HG03103 (cell line): ENCODE data around the gene YPEL3.

ENCODE experiments used
- ATAC-seq: cut with Tn5 transposase; IDR thresholded peaks from one replicate; pipeline ENCODE4 v1.9.1; 2021; ENCODE audit warnings: low read depth; ENCODE audit not compliant: unreplicated experiment

YPEL3 gene

DNA sequence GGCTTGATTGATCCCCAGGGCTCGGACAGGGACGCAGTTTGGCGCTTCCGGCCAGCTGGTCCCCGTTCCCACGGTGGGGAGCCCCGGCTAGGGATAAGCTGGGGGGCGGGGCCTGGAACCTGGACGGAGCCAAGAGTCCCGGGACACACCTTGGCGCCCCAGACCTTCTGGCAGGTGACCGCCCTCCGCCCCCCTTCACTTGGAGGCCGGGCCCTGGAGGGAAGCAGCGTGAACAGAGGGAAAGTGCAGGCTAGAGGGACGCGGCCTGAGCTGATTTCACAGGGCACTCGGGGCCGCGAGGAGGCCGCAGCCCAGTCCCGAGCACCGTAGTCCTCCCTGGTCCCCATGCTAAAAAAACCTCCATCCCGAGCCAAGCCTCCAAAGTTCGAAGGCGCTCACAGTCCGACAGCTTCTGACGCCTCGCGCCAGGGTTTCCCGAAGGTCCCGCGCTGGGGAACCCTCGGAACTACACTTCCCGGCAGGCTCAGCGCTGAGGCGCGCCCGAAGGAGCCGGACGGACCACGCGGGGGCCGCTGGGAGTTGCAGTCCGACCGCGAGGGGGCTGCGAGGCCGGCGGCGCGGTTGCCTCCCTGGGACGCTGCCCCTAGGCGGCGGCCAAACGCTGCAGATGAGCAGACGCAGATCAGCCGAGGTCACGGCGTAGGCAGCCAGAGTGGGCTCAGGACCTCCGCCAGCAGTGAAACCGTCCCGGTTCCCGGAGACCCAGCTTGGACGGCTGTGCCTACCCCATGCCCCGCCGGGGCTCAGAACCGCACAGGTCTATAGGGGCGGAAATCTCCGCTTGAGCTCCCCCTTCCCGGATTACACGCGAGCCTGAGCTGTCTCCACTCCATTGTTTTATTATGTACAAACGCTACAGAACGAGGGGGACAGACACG is 4.3 kb downstream of the YPEL3 start, which contains the start of gene TBX6:
TSS of gene TBX6 (minus strand) at position 451 of the 899 bp plus-strand sequence. CDS start 731 bp downstream, outside the sequence.
- peak; percentile 59 for ATAC-seq

DNA sequence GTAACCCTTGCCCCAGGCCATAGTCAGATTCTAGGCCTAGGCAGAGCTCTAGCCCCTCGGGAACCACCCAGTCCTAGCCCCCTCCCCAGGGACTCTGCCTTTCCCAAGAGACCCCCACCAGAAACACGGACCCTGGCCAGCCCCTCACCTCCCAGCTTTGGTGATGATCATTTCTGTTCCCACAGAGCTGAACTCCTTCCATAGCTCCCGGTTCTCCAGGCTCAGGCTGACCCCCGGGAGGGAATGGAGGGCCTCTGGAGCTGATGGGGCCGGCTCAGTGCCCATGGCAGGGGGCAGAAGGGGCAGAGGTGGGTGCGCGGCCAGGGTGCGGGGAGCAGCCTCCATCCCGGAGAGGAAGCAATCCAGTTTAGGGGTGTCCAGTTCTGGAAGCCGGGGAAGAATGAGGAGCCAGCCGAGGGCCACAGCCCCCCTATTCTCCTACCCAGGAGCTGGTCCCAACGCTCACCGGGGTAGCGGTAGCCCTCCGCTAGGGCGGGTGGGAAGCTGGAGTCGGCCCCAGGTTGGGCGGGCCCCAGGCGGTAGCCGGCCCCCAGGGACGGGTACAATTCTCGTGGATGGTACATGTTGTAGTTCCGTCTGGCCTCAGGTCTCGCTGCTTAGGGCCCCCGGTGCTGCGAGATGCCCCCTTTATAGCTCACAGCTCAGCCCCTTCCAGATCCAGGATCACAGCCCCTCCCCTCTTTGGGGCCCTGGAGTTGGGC is 5.2 kb downstream of the YPEL3 start:
- ATAC-seq = no peak

- no peak for ATAC-seq
These were observed 7.0 kb downstream of the YPEL3 start for GRCh38 chr16:30088832-30089624.

DNA sequence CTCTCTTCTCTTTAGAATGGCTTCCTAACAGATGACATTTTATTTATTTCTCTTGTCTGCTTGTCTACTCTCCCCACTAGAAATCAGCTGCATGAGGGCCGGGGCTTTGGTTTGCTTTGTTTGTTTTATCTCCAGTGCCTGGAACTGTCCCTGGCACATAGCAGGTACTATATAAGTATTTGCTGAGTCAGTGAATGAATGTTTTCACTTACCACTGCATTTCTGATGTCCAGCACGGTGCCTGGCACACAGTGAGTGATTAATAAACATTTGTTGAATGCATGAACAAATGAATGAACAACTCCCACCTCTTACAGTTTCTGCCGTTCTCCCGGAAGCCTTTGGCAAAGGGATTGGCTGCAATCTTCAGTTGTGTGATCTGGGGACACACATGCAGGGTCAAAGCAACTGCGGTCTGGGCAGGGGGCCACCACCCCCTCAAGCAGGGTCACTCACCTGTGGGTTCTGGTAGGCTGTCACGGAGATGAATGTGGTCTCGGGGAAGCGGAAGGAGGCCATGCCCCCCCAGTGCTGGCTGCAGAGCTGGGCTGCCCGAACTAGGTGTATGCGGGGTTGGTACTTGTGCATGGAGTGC is 7.7 kb downstream of the YPEL3 start:
- ATAC-seq = no peak

GRCh38 chr16:30087181-30087898 is 8.7 kb downstream of the YPEL3 start:
- no peak for ATAC-seq

DNA sequence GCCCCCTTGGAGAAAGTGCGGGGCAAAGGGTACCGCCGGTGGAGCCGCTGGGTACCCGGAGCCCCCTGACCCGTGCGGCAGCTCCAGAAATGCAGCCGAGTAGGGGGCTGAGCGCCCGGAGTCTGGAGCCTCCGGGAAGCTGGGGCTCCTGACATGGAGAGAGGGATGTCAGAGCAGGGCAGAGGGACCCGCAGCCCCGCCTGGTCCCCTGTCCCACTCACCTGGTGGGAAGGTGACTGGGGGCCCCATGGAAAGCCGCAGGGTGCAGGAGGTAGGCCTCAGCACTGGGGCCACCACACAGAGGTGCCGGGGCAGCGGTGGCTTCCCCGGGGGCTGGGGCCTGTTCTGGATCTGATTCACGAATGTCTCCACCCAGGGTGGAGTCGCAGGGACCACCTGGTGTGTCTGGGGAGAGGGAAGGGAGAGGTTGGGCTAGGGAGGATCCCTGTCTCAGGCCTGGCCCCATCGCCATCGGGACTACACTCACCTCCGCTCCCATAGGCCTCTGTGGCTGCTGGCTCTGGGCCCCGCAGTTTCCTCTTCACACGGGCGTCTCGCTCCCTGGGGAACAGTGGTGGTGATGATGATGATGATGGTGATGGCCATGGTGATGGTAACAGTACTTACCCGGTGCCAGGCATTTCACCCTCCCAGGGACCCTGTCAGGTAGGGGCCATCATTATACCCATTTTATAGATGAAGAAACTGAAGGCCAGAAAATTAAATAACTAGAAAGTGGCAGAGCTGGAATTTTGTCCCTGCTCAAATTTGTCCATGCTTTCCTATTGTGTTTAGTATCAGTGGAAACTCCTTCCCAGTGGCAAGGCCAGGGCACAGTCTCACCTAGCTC is 9.5 kb downstream of the YPEL3 start:
- no peak for ATAC-seq

- no peak for ATAC-seq
These were observed 10.2 kb downstream of the YPEL3 start for GRCh38 chr16:30085820-30086219.

GRCh38 chr16:30085247-30085646 is 10.8 kb downstream of the YPEL3 start:
- ATAC-seq = no peak

GRCh38 chr16:30084816-30085159 is 11.2 kb downstream of the YPEL3 start:
- ATAC-seq = no peak

DNA sequence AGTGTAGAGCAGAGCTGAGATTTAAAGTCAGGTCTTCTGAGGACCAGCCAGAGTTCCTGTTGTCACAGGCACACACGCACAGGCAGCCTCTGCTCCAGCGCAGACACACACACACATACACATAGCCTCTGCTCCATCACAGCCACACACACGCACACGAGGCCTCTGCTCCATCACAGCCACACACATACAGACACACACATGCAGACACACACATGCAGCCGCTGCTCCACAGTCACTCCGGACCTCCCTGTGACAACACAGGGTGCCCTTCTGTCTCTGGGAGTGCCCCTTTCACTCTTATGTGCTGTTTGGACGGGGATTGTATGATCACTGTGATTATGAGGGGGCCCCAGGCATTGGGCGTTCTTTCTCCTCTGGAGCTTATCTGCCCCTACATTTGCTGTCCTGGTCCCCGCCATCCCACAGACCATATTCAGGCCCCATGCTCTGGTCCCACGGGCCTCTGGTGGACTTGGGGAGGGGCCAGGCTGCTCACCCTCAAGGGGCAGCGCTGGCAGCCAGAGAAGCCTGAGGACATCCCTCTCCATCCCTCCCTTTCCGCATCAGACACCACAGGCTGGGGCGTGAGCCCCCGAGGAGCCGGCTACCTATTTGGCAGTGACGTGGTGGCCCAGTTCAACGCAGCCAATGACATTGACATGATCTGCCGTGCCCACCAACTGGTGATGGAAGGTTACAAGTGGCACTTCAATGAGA is 11.8 kb downstream of the YPEL3 start:
- no peak for ATAC-seq

DNA sequence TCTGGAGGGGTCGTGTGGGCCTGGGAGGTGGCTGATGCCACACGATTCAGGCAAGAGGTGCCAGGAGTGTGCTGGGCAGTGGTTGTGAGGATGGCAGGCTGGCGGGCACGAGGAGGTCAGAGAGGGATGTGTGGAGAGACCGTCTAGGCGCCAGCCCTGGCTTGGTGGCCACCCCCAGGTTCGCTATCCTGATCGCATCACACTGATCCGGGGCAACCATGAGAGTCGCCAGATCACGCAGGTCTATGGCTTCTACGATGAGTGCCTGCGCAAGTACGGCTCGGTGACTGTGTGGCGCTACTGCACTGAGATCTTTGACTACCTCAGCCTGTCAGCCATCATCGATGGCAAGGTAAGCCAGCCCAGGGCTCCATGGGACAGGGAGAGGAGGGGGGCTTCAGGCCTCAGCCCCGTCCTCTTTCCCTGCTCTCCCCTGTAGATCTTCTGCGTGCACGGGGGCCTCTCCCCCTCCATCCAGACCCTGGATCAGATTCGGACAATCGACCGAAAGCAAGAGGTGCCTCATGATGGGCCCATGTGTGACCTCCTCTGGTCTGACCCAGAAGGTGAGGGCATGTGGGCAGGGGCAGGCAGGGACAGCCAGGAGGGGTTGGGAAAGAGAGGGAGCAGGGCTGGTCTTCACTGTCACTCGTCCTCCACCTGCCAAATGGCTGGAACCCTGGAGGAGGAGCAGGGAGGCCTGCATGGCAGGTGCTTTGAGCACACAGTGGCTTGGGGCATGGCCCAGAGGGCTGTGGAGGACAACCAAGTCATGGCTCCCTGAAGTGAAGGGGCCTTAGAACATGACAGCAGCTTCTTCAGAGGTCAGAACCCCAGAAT is 12.6 kb downstream of the YPEL3 start:
- no peak for ATAC-seq

GRCh38 chr16:30082545-30083090 is 13.4 kb downstream of the YPEL3 start:
- ATAC-seq = no peak

GRCh38 chr16:30079480-30079879 is 16.5 kb downstream of the YPEL3 start:
- ATAC-seq = no peak

DNA sequence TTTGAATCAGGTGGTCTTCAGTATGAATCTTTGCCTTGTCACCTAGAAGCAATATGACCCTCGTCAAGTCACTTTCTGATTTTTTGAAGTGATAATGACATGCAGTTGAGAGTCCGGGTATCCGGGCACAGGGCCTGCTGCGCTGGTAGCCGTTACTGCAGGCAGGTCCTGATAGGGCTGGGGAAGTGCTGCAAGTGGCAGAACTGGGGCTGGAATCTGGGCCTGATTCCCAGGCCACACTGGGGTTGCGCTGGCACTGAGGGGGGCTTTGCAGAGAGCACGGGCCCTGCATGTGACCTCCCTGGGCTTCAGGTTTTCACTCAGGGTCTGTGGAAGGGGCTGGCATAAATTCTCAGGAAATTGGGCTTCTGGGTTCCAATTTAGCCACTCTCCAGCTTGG is 17.3 kb downstream of the YPEL3 start:
- ATAC-seq = no peak

- ATAC-seq = no peak
These were observed 18.4 kb downstream of the YPEL3 start for GRCh38 chr16:30077656-30078055.

GRCh38 chr16:30076276-30076791 is 19.7 kb downstream of the YPEL3 start:
- no peak for ATAC-seq
